Muscle layer of colon (tissue), 2 donors: Measurements from ENCODE around the gene ATOSA.
A peak's percentile ranks its signal among the peaks of the same experiment; 100 is the strongest.

ENCODE experiments used
- H3K27ac ChIP-seq: one replicate; pipeline ENCODE4 v1.7.0; 2013; ENCODE audit warnings: low read depth, mild to moderate bottlenecking, low read length, moderate library complexity
- H3K27me3 ChIP-seq, 2 donors: one replicate each; pipeline ENCODE4 v1.7.0; 2013; ENCODE audit warnings: low read length in 2 of 2, mild to moderate bottlenecking in 2 of 2; ENCODE audit not compliant: insufficient read depth in 2 of 2, control insufficient read depth in 1 of 2
- H3K36me3 ChIP-seq: one replicate; pipeline ENCODE4 v1.7.0; 2013; ENCODE audit warnings: mild to moderate bottlenecking, low read length; ENCODE audit not compliant: insufficient read depth
- H3K4me1 ChIP-seq: one replicate; pipeline ENCODE4 v1.7.0; 2013; ENCODE audit warnings: mild to moderate bottlenecking, low read length; ENCODE audit not compliant: insufficient read depth
- H3K4me3 ChIP-seq, 2 donors: one replicate each; pipeline ENCODE4 v1.7.0; 2013; ENCODE audit warnings: low read length in 2 of 2, low read depth in 1 of 2, mild to moderate bottlenecking in 1 of 2, moderate library complexity in 1 of 2
- H3K9ac ChIP-seq: one replicate; pipeline ENCODE4 v1.7.0; 2013; ENCODE audit warnings: low read length
- H3K9me3 ChIP-seq: one replicate; pipeline ENCODE4 v1.7.0; 2013; ENCODE audit warnings: mild to moderate bottlenecking, low read length
- donor health status: abdominal sarcoma.
- donor health status: Adenocarcinoma of cecum.

ATOSA gene

DNA sequence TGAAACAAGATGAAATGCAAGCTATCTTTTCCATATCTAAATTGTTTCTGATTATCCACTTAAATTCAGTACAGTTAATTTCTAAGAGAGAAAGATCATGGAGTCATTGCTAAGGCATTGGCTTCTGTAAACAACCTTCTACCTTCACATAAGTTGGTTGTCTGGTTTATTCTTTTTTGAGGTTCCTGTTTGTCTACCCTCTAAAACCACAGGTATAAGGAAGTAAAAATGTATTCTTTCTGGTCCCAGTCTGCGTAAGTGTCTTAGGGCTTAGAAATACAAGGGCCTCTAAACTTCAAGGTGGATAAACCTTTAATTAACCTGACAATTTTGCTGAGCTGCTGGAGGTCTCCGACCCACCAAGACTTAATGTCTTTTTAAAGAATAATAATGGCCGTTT lies 3.6 kb upstream of the ATOSA start:
- no peak overlapping the region for H3K27ac ChIP-seq
- H3K9ac ChIP-seq = no peak overlapping the region
- H3K4me3 ChIP-seq = no peak overlapping the region
- H3K4me1 ChIP-seq = peaks cover 6% of the 10 kb centered on the region
- no peaks in the 10 kb centered on the region for H3K9me3 ChIP-seq
- H3K27me3 ChIP-seq = no peaks in the 10 kb centered on the region
- H3K36me3 ChIP-seq = no peaks in the 10 kb centered on the region

DNA sequence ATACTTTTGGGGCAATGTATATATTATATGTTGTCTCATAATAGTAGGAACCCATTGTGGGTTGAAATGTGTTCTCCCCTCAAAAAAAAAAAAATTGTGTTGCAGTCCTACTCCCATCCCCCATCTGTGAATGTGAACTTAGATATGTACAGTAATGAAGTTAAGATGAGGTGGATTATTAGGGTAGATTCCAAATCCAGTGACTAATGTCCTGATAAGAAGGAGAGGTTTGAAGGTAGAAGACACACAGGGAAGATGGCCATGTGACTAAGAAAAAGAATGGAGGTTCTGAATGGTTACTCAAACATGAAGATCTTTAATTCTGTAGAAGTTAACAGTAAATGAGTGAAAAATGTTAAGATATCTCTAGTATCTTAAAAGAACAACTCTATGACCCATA lies 3.0 kb upstream of the ATOSA start:
- Histone ChIP-seq H3K27ac (no peak overlapping the region), H3K27me3 (no peaks in the 10 kb centered on the region), H3K9me3 (no peaks in the 10 kb centered on the region), H3K4me3 (no peak overlapping the region), H3K4me1 (peaks cover 12% of the 10 kb centered on the region), H3K36me3 (no peaks in the 10 kb centered on the region), H3K9ac (no peak overlapping the region)

DNA sequence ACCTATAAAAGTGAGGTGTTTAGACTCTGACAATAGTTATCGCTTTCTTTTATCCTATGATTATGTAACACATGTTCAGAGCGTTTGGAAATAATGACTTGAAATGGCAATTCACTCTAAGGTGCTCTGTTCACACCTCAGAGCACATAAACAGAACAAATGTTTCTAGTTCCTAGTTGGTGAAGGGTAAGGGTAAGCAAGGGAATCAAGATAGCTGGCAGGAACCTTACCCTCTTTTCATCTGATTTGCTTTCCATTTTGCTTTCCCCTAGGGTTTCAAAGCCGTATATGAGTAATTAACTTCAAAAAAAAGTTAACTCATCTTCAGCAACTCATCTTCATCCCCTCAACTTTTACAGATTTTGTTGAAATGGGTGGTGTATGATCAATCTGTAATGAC lies 2.3 kb upstream of the ATOSA start:
- no peak overlapping the region for H3K4me3 ChIP-seq
- peaks cover 20% of the 10 kb centered on the region for H3K4me1 ChIP-seq
- H3K27ac ChIP-seq = no peak overlapping the region
- peaks cover 3% of the 10 kb centered on the region for H3K36me3 ChIP-seq
- no peaks in the 10 kb centered on the region for H3K27me3 ChIP-seq
- H3K9me3 ChIP-seq = no peaks in the 10 kb centered on the region
- no peak overlapping the region for H3K9ac ChIP-seq

- Histone ChIP-seq H3K9me3 (no peaks in the 10 kb centered on the region), H3K9ac (no peak overlapping the region), H3K4me3 (no peak overlapping the region), H3K27ac (no peak overlapping the region), H3K36me3 (peaks cover 3% of the 10 kb centered on the region), H3K27me3 (no peaks in the 10 kb centered on the region), H3K4me1 (peaks cover 25% of the 10 kb centered on the region)
Observed at GRCh38 chr15:52680761-52681160, 1.6 kb upstream of the ATOSA start.

GRCh38 chr15:52680041-52680391 lies 828 bp upstream of the ATOSA start:
- Histone ChIP-seq H3K9ac (peak overlapping the region; percentile 29), H3K4me3 (peak overlapping the region in 1 of 2 donors; percentile 83), H3K27me3 (no peaks in the 10 kb centered on the region), H3K36me3 (peaks cover 3% of the 10 kb centered on the region), H3K27ac (peak overlapping the region; percentile 29), H3K9me3 (no peaks in the 10 kb centered on the region), H3K4me1 (peaks cover 30% of the 10 kb centered on the region)

GRCh38 chr15:52678468-52679231 lies 538 bp downstream of the ATOSA start:
- Histone ChIP-seq H3K27me3 (no peaks in the 10 kb centered on the region), H3K4me1 (peaks cover 33% of the 10 kb centered on the region), H3K27ac (peak overlapping the region; percentile 85), H3K9ac (peak overlapping the region; percentile 75), H3K36me3 (peaks cover 5% of the 10 kb centered on the region), H3K9me3 (no peaks in the 10 kb centered on the region), H3K4me3 (peak overlapping the region; percentile 80 to 83)

- no peaks in the 10 kb centered on the region for H3K27me3 ChIP-seq
- peaks cover 12% of the 10 kb centered on the region for H3K36me3 ChIP-seq
- peaks cover 40% of the 10 kb centered on the region for H3K4me1 ChIP-seq
- peak overlapping the region; percentile 80 to 83 for H3K4me3 ChIP-seq
- no peaks in the 10 kb centered on the region for H3K9me3 ChIP-seq
- peak overlapping the region; percentile 85 for H3K27ac ChIP-seq
- H3K9ac ChIP-seq = peak overlapping the region; percentile 75
Observed at GRCh38 chr15:52677593-52678467, 1.4 kb downstream of the ATOSA start.

GRCh38 chr15:52674831-52675230 lies 4.4 kb downstream of the ATOSA start:
- no peaks in the 10 kb centered on the region for H3K9me3 ChIP-seq
- no peak overlapping the region for H3K27ac ChIP-seq
- H3K4me1 ChIP-seq = peaks cover 34% of the 10 kb centered on the region
- no peak overlapping the region for H3K4me3 ChIP-seq
- peaks cover 39% of the 10 kb centered on the region for H3K36me3 ChIP-seq
- no peaks in the 10 kb centered on the region for H3K27me3 ChIP-seq
- no peak overlapping the region for H3K9ac ChIP-seq

- Histone ChIP-seq H3K9me3 (no peaks in the 10 kb centered on the region), H3K27ac (no peak overlapping the region), H3K27me3 (no peaks in the 10 kb centered on the region), H3K4me1 (peaks cover 34% of the 10 kb centered on the region), H3K9ac (no peak overlapping the region), H3K4me3 (no peak overlapping the region), H3K36me3 (peaks cover 49% of the 10 kb centered on the region)
Observed at GRCh38 chr15:52673734-52674133, 5.5 kb downstream of the ATOSA start.

- Histone ChIP-seq H3K36me3 (peaks cover 49% of the 10 kb centered on the region), H3K27ac (no peak overlapping the region), H3K9me3 (no peaks in the 10 kb centered on the region), H3K27me3 (no peaks in the 10 kb centered on the region), H3K4me1 (peaks cover 34% of the 10 kb centered on the region), H3K4me3 (no peak overlapping the region), H3K9ac (no peak overlapping the region)
Observed at GRCh38 chr15:52673312-52673711, 5.9 kb downstream of the ATOSA start.

- no peak overlapping the region for H3K4me3 ChIP-seq
- peaks cover 33% of the 10 kb centered on the region for H3K4me1 ChIP-seq
Observed at GRCh38 chr15:52672661-52673060, 6.5 kb downstream of the ATOSA start.

More at GRCh38 chr15:52672661-52673060, 6.5 kb downstream of the ATOSA start:
- H3K9me3 ChIP-seq = no peaks in the 10 kb centered on the region
- no peak overlapping the region for H3K9ac ChIP-seq
- H3K36me3 ChIP-seq = peaks cover 55% of the 10 kb centered on the region
- no peak overlapping the region for H3K27ac ChIP-seq
- no peaks in the 10 kb centered on the region for H3K27me3 ChIP-seq
